Neuron (in vitro differentiated cells): ENCODE data around the gene SUN3.
"Not testable (repeated sequence)": the region's sequence is repeated elsewhere in the genome, so short reads cannot be mapped to it uniquely, and the experiment has no call there.

ENCODE experiments used
- H2AFZ ChIP-seq: one replicate; pipeline ENCODE4 v1.6.1; 2013; ENCODE audit warnings: low read depth, mild to moderate bottlenecking, inconsistent platforms, low read length, moderate library complexity
- H3K27me3 ChIP-seq: one replicate; pipeline ENCODE4 v1.6.1; 2013; ENCODE audit warnings: low read length; ENCODE audit not compliant: insufficient read depth
- H3K36me3 ChIP-seq: one replicate; pipeline ENCODE4 v1.6.1; 2013; ENCODE audit warnings: low read length; ENCODE audit not compliant: insufficient read depth
- H3K4me1 ChIP-seq: one replicate; pipeline ENCODE4 v1.6.1; 2013; ENCODE audit warnings: low read length; ENCODE audit not compliant: insufficient read depth
- H3K4me3 ChIP-seq: 2 replicates; pipeline ENCODE4 v1.5.1; 2013; ENCODE audit warnings: mild to moderate bottlenecking, low read length, moderate library complexity
- H3K9me3 ChIP-seq: one replicate; pipeline ENCODE4 v1.6.1; 2013; ENCODE audit warnings: low read length

SUN3 gene

DNA sequence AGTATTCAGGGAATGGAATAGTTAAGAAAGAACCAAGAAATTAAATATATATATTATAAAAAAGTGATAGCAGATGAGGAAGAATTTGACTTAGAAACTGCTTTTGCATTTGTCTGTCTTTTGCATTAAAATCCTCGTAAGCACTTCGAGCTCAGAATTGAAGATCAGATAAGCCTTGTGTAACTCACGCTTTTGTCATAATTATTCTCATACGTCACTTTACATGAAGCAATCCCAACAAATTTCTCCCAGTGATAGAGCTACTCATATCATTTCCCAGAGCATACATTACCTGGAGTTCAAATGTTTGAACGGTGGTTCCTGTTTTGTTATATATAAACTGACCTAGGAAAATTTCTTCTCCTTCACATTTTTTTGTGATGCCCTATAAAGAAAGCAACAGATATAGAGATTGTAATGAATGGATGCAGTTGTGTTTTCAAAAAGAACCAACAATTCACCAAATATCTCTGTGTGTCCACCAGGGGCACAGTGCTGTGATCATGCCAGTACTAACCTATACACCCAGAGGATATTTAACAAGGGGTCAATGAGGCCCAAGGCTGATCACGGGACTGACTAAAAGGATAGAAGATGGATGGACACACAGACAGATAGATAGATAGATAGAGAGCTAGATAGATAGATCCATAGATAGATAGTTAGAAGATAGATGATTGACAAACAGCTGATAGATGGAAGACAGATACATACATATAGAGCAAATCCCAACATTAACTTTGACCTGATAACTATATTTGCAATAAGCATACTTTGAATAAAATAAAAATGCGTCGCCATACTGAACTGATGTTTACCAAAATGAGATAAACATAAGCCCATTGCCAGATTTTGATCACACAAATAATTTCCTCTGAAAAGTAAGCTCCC is 40.2 kb downstream of the SUN3 start:
- Histone ChIP-seq H3K4me3 (no peak overlapping the region), H3K9me3 (no peaks in the 10 kb centered on the region), H3K27me3 (no peaks in the 10 kb centered on the region), H3K4me1 (no peaks in the 10 kb centered on the region), H3K36me3 (no peaks in the 10 kb centered on the region), H2AFZ (no peak overlapping the region)

DNA sequence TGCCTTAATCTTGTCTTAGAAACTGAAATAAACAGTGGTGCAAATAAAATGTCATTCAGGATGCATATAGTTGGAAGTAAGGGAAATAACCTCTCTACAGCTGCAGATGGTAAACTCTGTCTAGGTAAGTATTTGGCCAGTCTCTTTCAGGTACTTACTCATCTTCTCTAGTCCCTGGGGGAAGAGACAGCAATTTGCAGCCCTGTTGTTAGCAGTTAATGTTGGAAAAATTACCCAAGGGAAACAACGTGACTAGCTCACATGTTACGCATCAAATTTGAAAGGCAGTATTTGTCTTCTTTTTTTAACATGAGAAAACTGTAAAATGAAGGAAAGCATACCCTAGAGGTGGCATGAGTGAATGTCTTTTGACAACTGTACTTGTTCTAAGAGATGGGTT is 46.3 kb downstream of the SUN3 start:
- Histone ChIP-seq H3K36me3 (peaks cover 2% of the 10 kb centered on the region), H3K9me3 (no peaks in the 10 kb centered on the region), H3K4me1 (peaks cover 7% of the 10 kb centered on the region), H3K4me3 (no peak overlapping the region), H2AFZ (no peak overlapping the region), H3K27me3 (no peaks in the 10 kb centered on the region)

DNA sequence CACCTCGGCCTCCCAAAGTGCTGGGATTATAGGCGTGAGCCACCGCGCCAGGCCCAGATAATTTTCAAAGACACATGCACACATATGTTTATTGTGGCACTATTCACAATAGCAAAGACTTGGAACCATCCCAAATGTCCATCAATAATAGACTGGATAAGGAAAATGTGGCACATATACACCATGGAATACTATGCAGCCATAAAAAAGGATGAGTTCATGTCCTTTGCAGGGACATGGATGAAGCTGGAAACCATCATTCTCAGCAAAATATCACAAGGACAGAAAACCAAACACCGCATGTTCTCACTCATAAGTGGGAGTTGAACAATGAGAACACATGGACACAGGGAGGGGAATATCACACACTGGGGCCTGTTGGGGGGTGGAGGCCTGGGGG is 48.3 kb downstream of the SUN3 start:
- H3K9me3 ChIP-seq, H3K27me3 ChIP-seq: not testable (repeated sequence)

DNA sequence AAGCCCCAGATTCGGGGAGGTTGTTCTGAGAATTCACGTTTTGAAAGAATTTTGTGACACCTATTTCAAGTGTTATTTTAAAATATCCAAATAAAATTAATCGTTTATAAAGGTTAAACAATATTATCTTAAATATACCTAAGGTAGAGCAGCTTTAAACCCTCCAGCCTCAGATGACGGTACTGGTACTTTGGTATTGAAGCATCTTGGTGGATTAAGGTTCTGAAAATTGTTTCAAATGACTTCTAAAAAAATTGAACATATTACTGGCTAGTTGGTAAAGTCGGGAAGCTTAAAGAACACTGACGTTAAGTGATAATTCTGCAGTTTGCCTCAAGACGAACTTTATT is 49.1 kb downstream of the SUN3 start:
- Histone ChIP-seq H3K27me3 (no peaks in the 10 kb centered on the region), H2AFZ (peak overlapping the region; percentile 33), H3K9me3 (no peaks in the 10 kb centered on the region), H3K4me1 (peaks cover 7% of the 10 kb centered on the region), H3K36me3 (peaks cover 25% of the 10 kb centered on the region), H3K4me3 (peak overlapping the region; percentile 63)

More for the DNA sequence above, 48.3 kb downstream of the SUN3 start:
- H3K4me3 ChIP-seq, H3K4me1 ChIP-seq, H2AFZ ChIP-seq: not testable (repeated sequence)
- H3K36me3 ChIP-seq, result peaks cover 20% of the 10 kb centered on the region

DNA sequence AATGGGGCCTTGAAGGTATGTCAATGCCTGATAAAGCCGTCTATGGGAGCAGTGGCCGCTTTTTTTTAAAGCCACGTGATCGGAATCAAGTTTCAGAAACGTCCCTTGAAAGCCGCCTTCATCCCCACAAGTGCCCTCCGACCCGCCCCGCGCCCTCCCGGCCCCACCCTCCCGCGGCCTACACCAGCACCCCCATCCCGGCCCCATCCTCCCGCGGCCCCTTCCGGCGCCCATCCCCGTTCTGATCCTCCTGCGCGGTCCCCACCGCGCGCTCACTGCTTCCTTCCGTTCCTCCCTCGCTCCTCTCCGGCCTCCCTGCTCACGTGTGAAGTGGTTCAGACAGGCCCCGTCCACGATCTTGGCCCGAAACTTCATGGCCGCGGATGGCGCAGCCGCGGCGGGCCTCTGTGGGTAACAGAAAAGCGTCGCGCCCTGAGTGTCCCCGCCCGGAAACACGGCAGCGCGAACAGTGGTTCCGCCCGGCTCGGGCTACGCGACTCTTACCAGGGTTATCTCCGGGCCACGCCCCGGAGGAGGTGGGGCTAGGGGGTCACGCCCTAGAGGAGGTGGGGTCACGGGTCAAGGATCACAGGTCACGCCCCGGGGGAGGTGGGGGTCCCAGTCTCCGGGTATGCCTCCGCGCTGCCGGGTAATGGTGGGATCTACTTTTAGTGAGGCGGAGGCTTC is 49.6 kb downstream of the SUN3 start, which contains the start of gene HUS1:
Gene HUS1 (minus strand): TSS at position 471 of the 687 bp plus-strand sequence. CDS start 96 bp downstream, at position 375.
- Histone ChIP-seq H3K36me3 (peaks cover 30% of the 10 kb centered on the region), H3K9me3 (no peaks in the 10 kb centered on the region), H3K27me3 (no peaks in the 10 kb centered on the region), H3K4me1 (peaks cover 7% of the 10 kb centered on the region), H2AFZ (peak within 1 kb of the TSS; percentile 33), H3K4me3 (peak within 1 kb of the TSS; percentile 63)

DNA sequence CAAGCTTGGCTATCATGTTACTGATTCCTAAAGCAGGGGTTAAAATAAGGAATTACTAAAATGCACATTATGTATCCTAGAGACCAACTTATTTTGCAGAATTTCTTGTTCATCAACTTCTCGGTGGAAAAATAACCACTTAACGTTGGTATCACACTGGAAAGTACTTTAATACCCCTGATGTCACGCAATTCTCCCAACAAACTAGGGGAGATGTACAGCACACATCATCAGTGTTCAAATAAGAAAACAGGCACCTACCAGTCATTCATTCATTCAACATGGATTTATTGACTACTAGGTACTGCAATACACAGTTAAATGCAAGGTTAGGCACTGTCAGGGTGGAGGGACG is 50.1 kb downstream of the SUN3 start:
- no peaks in the 10 kb centered on the region for H3K9me3 ChIP-seq
- H3K4me3 ChIP-seq, result peak overlapping the region; percentile 63
- peaks cover 7% of the 10 kb centered on the region for H3K4me1 ChIP-seq
- peaks cover 34% of the 10 kb centered on the region for H3K36me3 ChIP-seq
- no peaks in the 10 kb centered on the region for H3K27me3 ChIP-seq
- H2AFZ ChIP-seq, result peak overlapping the region; percentile 33

DNA sequence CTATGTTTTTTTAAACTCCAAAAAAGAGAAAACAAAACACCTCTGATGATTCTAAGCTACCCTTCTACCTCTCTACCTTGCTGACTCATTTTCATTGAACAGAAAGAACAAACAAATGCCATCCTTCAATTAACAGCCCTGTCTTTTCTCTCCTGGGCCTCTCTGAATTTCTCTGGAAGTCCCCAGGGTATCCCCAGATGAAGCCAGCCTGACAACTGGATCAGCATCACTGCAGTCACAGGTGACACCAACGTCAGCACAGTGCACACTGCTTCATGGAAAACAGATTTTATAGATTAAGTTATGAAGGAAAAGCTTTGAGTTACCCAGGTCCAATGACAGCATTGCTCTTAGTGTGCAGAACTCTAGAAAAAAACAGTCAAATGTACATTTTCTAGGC is 55.2 kb downstream of the SUN3 start:
- Histone ChIP-seq H3K36me3 (peaks cover 47% of the 10 kb centered on the region), H3K9me3 (no peaks in the 10 kb centered on the region), H3K27me3 (no peaks in the 10 kb centered on the region), H2AFZ (no peak overlapping the region), H3K4me1 (peaks cover 6% of the 10 kb centered on the region), H3K4me3 (no peak overlapping the region)

DNA sequence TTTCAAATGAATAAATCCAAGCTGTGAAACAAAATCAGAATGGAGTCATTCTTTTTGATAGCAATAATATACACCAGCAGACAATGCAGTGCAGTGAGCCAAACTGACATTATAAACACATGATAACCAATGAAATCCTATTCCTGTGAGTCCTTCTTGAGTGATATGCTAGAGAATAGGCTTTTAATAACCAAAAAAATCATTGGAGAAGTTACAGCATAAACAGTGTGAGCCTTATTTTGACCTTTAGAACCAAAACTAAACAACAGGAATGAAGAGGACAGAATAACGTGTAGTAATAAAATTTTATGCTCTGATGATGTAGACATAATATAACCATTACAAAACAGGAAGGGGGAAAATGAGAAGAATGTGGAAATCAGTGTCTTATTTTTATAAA is 58.1 kb downstream of the SUN3 start:
- H3K27me3 ChIP-seq, result no peaks in the 10 kb centered on the region
- no peak overlapping the region for H3K4me3 ChIP-seq
- H3K36me3 ChIP-seq, result peaks cover 53% of the 10 kb centered on the region
- H2AFZ ChIP-seq, result no peak overlapping the region
- no peaks in the 10 kb centered on the region for H3K4me1 ChIP-seq
- H3K9me3 ChIP-seq, result no peaks in the 10 kb centered on the region

DNA sequence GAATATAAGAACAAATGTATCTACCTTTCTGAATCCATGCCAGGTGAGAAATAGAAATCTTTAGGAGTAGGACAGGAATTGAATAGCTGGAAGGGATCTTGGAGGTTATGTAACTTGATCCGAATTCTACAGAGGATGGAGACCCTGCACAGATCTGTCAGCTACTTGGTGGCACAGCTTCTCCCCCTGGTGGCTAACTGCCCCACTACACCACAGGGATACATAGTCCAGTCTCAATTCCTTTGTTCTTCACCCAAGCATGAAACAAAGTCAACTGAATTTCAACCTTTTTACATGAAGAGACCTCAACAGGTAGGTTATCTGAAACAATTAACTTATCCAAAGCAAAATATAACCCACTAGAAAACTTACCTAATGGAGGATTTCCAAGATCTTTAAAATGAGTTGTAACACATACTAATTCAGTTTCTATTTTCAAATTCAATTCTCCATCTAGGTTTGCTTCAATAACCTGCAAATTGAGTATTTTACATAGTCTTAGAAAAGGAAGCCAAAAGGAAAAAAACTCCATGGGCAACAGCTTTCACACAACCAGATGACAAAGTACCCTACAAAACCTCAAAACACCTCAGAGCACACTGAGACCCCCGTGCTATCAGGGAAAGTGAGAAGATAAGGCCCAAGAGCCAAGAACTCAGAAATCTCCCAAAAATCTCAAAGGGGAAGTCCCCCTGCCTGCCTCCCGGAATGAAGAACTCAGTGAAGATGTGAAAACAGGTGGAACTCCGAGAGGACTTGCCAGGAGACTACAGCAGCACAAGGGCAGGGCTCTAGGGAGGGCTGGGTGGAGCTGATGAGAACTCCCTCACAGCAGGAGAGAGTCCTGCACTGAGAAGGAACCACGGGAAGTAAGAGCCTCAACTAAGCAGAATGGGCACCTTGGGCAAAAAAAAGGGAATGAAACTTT is 59.8 kb downstream of the SUN3 start:
- Histone ChIP-seq H3K4me3 (no peak overlapping the region), H2AFZ (no peak overlapping the region), H3K36me3 (peaks cover 57% of the 10 kb centered on the region), H3K4me1 (no peaks in the 10 kb centered on the region), H3K27me3 (no peaks in the 10 kb centered on the region), H3K9me3 (no peaks in the 10 kb centered on the region)

DNA sequence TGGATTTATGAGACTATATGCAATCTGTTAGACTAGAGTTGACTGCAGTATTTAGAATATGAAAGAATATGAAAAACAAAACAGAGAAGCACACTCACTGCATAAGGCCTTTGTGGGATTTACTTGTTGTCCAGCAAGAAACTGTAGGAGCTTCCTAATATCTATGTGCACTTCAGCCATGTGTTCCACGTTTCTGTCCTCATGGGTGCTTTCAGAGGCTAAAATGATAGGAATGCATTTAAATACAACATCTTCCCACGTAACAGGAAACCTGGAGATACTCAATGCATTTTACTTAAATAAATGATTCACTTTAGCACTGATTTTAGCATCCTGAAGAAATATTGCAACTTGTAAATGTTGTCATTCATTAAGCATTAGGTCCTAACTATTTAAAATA is 61.2 kb downstream of the SUN3 start:
- Histone ChIP-seq H3K4me1 (no peaks in the 10 kb centered on the region), H3K9me3 (no peaks in the 10 kb centered on the region), H3K27me3 (no peaks in the 10 kb centered on the region), H2AFZ (no peak overlapping the region), H3K36me3 (peaks cover 57% of the 10 kb centered on the region), H3K4me3 (no peak overlapping the region)

DNA sequence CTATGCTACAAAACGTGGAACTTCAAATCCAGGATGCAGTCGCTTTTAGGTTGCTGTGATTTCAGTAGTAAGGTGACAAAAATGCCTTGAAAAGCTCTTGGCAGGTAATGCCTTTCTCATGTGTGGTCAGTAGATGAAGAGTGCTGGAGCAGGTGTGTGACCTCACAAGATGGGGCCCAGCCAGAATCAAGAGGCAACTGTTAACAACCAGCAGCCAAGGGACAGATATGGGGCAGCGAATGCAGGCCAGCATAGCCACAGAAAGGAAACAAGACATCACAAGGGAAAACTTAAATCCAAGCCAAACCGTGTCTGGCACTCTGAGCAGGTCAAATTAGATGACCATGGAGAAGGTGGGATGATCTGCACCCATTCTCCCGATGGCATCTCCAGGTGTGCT is 61.8 kb downstream of the SUN3 start:
- no peaks in the 10 kb centered on the region for H3K4me1 ChIP-seq
- no peak overlapping the region for H2AFZ ChIP-seq
- no peaks in the 10 kb centered on the region for H3K9me3 ChIP-seq
- no peaks in the 10 kb centered on the region for H3K27me3 ChIP-seq
- H3K4me3 ChIP-seq, result no peak overlapping the region
- peaks cover 58% of the 10 kb centered on the region for H3K36me3 ChIP-seq

DNA sequence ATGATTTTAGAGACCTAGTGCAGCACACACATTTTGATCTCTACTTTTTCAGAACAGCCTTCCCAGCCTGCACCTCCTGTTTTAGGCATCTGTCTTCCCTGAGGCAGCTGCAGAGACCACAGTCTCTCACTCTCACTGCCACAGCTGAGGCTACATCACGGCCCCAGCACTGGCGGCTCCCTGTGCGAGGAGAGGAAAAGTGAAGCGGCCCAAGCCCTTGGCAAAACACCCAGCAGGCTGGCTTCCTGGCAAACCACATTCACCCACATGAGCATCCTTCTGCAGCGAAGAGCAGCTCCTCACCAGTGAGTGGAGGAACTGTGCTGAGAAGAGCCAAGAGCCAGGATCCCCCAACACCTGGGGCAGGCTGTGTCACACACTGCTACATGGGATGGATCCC is 63.5 kb downstream of the SUN3 start:
- no peaks in the 10 kb centered on the region for H3K9me3 ChIP-seq
- H3K4me1 ChIP-seq, result no peaks in the 10 kb centered on the region
- H3K4me3 ChIP-seq, result no peak overlapping the region
- H3K27me3 ChIP-seq, result no peaks in the 10 kb centered on the region
- H2AFZ ChIP-seq, result no peak overlapping the region
- peaks cover 70% of the 10 kb centered on the region for H3K36me3 ChIP-seq

DNA sequence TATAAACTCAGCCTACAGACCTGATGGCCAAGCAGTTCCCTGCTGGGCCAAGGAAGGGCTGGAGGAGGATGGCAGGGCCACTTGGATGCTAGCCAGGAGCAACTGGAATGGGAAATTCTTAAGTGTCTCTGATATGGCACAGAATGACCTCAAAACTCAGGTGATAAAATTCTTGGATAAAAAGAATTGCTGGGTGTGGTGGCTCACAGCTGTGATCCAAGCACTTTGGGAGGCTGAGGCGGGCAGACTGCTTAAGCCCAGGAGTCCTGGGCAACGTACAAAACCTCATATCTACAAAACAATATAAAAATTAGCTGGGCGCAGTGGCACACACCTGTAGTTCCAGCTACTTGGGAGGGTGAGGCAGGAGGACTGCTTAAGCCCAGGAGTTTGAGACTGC is 66.6 kb downstream of the SUN3 start:
- Histone ChIP-seq H3K4me3 (no peak overlapping the region), H3K9me3 (no peaks in the 10 kb centered on the region), H3K27me3 (no peaks in the 10 kb centered on the region), H2AFZ (no peak overlapping the region), H3K36me3 (peaks cover 60% of the 10 kb centered on the region), H3K4me1 (no peaks in the 10 kb centered on the region)
